ENCODE measurements around the gene MCCD1.
"Not testable (repeated sequence)": the region's sequence is repeated elsewhere in the genome, so short reads cannot be mapped to it uniquely, and the experiment has no call there.

Gene MCCD1

DNA sequence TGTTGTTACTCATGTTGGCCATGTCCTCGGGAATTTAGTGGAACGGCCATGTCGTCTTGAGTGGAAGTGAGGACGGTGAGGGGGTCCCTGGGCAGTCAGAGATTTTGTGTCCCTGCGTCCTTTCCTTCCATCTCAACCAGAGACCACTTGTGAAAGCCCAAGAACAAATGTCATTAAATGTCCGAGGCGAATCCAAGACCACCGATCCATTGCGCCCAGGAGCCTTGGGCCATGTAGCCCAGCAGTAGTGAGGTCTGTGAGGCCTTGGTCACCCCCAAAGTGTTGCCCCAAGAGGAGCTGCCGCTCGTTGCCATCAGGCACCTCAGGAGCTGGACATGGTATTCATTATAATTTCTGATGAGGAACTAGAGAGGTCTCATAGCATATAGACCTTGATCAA lies 48.2 kb upstream of the MCCD1 start:
- H3K9ac ChIP-seq (ENCODE audit: low read depth, low read length, poor library complexity, severe bottlenecking), result no peak overlapping the region
- H3K9me2 ChIP-seq (replicated peaks; ENCODE audit: low read depth, low read length), result no peaks in the 10 kb centered on the region
- H3K36me3 ChIP-seq (ENCODE audit: insufficient read depth, low read length), result no peaks in the 10 kb centered on the region
- H3F3A ChIP-seq (ENCODE audit: low read depth), result no peaks in the 10 kb centered on the region
- no peaks in the 10 kb centered on the region for H3K79me2 ChIP-seq (ENCODE audit: insufficient read depth, low read length)
- H3K27me3 ChIP-seq (ENCODE audit: insufficient read depth, low read length, poor library complexity, severe bottlenecking), result no peaks in the 10 kb centered on the region
- H3K4me3 ChIP-seq (ENCODE audit: low read length, poor library complexity, severe bottlenecking), result no peak overlapping the region
- no peaks in the 10 kb centered on the region for H3K9me3 ChIP-seq (ENCODE audit: insufficient read depth, low read depth, low read length)
- H3K4me1 ChIP-seq (ENCODE audit: insufficient read depth, low read length, poor library complexity, severe bottlenecking), result no peaks in the 10 kb centered on the region
- H2AFZ ChIP-seq (ENCODE audit: low read length), result no peak overlapping the region
- no peaks in the 10 kb centered on the region for H4K20me1 ChIP-seq (ENCODE audit: insufficient read depth, low read length, poor library complexity, severe bottlenecking)
- no peak overlapping the region for H3K4me2 ChIP-seq (ENCODE audit: low read depth, low read length, poor library complexity, severe bottlenecking)
- TF ChIP-seq, protein P1, sequence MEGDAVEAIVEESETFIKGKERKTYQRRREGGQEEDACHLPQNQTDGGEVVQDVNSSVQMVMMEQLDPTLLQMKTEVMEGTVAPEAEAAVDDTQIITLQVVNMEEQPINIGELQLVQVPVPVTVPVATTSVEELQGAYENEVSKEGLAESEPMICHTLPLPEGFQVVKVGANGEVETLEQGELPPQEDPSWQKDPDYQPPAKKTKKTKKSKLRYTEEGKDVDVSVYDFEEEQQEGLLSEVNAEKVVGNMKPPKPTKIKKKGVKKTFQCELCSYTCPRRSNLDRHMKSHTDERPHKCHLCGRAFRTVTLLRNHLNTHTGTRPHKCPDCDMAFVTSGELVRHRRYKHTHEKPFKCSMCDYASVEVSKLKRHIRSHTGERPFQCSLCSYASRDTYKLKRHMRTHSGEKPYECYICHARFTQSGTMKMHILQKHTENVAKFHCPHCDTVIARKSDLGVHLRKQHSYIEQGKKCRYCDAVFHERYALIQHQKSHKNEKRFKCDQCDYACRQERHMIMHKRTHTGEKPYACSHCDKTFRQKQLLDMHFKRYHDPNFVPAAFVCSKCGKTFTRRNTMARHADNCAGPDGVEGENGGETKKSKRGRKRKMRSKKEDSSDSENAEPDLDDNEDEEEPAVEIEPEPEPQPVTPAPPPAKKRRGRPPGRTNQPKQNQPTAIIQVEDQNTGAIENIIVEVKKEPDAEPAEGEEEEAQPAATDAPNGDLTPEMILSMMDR (conservative IDR thresholded peaks at IDR 0.05; ENCODE audit: low read length), result no peak
- no peak for TF ChIP-seq EZH2phosphoT487 (IDR thresholded peaks at IDR 0.05; ENCODE audit: borderline replicate concordance)

DNA sequence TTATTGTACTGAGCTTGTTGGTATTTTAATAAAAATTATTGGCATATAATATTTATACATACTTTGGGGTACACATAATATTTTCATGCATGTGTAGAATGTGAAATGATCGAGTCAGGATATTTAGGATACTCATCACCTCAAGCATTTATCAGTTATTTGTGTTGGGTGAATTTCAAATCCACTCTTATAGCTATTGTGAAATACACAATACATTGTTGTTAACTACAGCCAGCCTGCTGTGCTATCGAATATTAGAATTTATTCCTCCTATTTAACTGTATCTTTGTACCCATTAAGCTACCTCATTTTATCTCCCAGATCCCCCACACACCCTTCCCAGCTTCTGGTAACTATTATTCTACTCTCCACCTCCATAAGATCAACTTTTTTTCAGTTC lies 45.4 kb upstream of the MCCD1 start:
- no peaks in the 10 kb centered on the region for H3K27me3 ChIP-seq (ENCODE audit: insufficient read depth, low read length, poor library complexity, severe bottlenecking)

DNA sequence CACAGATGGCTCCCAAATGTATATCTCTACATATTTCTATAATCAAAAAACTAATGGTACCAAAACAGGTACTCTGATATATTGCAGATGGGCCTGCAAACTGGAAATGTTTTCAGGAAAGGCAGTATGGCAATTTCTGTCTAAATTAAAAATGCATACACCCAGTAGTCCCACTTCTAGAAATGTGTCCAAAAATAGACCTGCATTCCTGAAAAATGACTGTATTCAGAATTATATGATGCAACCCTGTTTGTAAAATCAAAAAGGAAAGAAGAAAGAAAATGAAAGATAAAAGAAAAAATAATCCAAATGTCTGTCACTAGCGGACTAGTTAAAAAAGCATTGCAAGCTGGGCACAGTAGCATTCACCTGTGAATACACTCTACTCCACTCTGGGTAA lies 43.7 kb upstream of the MCCD1 start:
- Histone ChIP-seq H3F3A (ENCODE audit: low read depth) (no peaks in the 10 kb centered on the region), H3K9me2 (replicated peaks; ENCODE audit: low read depth, low read length) (no peaks in the 10 kb centered on the region), H3K4me3 (ENCODE audit: low read length, poor library complexity, severe bottlenecking) (no peak overlapping the region), H3K9me3 (ENCODE audit: insufficient read depth, low read depth, low read length) (no peaks in the 10 kb centered on the region), H3K36me3 (ENCODE audit: insufficient read depth, low read length) (no peaks in the 10 kb centered on the region), H3K9ac (ENCODE audit: low read depth, low read length, poor library complexity, severe bottlenecking) (no peak overlapping the region), H2AFZ (ENCODE audit: low read length) (no peak overlapping the region), H3K27me3 (ENCODE audit: insufficient read depth, low read length, poor library complexity, severe bottlenecking) (no peaks in the 10 kb centered on the region), H3K4me1 (ENCODE audit: insufficient read depth, low read length, poor library complexity, severe bottlenecking) (peaks cover 6% of the 10 kb centered on the region), H3K79me2 (ENCODE audit: insufficient read depth, low read length) (no peaks in the 10 kb centered on the region), H3K4me2 (ENCODE audit: low read depth, low read length, poor library complexity, severe bottlenecking) (no peak overlapping the region), H4K20me1 (ENCODE audit: insufficient read depth, low read length, poor library complexity, severe bottlenecking) (no peaks in the 10 kb centered on the region)
- TF ChIP-seq, protein P1 (conservative IDR thresholded peaks at IDR 0.05; ENCODE audit: low read length), result no peak
- TF ChIP-seq EZH2phosphoT487 (IDR thresholded peaks at IDR 0.05; ENCODE audit: borderline replicate concordance), result no peak

More for the DNA sequence above, 45.4 kb upstream of the MCCD1 start:
- TF ChIP-seq EZH2phosphoT487 (IDR thresholded peaks at IDR 0.05; ENCODE audit: borderline replicate concordance), result no peak
- TF ChIP-seq, protein P1 (conservative IDR thresholded peaks at IDR 0.05; ENCODE audit: low read length), result no peak
- no peaks in the 10 kb centered on the region for H3K79me2 ChIP-seq (ENCODE audit: insufficient read depth, low read length)
- H3K4me1 ChIP-seq (ENCODE audit: insufficient read depth, low read length, poor library complexity, severe bottlenecking), result no peaks in the 10 kb centered on the region
- no peaks in the 10 kb centered on the region for H4K20me1 ChIP-seq (ENCODE audit: insufficient read depth, low read length, poor library complexity, severe bottlenecking)
- H3K4me3 ChIP-seq (ENCODE audit: low read length, poor library complexity, severe bottlenecking), result no peak overlapping the region
- H3K9ac ChIP-seq (ENCODE audit: low read depth, low read length, poor library complexity, severe bottlenecking), result no peak overlapping the region
- no peaks in the 10 kb centered on the region for H3F3A ChIP-seq (ENCODE audit: low read depth)
- H3K36me3 ChIP-seq (ENCODE audit: insufficient read depth, low read length), result no peaks in the 10 kb centered on the region
- H2AFZ ChIP-seq (ENCODE audit: low read length), result no peak overlapping the region
- no peaks in the 10 kb centered on the region for H3K9me2 ChIP-seq (replicated peaks; ENCODE audit: low read depth, low read length)
- H3K4me2 ChIP-seq (ENCODE audit: low read depth, low read length, poor library complexity, severe bottlenecking), result no peak overlapping the region
- no peaks in the 10 kb centered on the region for H3K9me3 ChIP-seq (ENCODE audit: insufficient read depth, low read depth, low read length)

DNA sequence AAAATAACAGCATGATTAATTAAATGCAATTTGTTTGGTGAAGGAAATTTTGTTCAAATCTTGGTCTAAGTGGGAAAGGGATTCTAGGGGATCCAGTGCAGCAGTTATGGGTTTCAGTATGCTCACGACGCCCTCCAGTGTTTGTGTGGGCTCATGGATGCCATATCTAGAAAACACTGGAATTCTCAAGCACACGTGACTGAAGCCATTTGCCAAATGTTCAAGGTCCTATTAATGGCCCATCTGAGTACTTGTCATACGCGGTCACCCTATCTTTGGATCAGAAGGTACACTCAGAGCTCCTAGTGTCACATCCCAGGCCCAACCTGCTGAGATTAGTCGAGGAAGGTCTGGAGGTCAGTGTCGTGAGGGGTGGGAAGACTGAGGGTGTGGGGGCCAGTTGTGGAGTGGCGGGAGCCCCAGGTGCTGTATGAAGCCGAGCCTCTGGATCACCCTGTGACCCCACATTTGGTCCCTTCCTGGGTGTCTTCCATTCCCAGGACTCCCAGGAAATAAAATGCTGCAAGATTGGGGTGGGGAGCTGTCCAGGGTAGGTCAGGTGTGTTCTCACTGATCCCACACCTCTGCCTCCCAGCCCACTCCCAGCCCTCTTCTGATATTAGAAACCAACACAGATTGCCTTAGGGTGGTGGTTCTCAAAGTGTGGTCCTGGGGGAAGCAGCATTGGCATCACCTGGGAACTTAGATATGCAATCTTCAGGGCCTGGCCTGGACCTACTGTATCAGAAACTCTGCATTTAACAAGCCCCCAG lies 42.5 kb upstream of the MCCD1 start:
- H4K20me1 ChIP-seq (ENCODE audit: insufficient read depth, low read length, poor library complexity, severe bottlenecking); H3K9me2 ChIP-seq (replicated peaks; ENCODE audit: low read depth, low read length); H3K4me3 ChIP-seq (ENCODE audit: low read length, poor library complexity, severe bottlenecking); H3K4me2 ChIP-seq (ENCODE audit: low read depth, low read length, poor library complexity, severe bottlenecking); H3K79me2 ChIP-seq (ENCODE audit: insufficient read depth, low read length); H2AFZ ChIP-seq (ENCODE audit: low read length); H3F3A ChIP-seq (ENCODE audit: low read depth); H3K36me3 ChIP-seq (ENCODE audit: insufficient read depth, low read length); H3K9me3 ChIP-seq (ENCODE audit: insufficient read depth, low read depth, low read length); H3K27me3 ChIP-seq (ENCODE audit: insufficient read depth, low read length, poor library complexity, severe bottlenecking); H3K9ac ChIP-seq (ENCODE audit: low read depth, low read length, poor library complexity, severe bottlenecking): not testable (repeated sequence)
- H3K4me1 ChIP-seq (ENCODE audit: insufficient read depth, low read length, poor library complexity, severe bottlenecking), result peaks cover 14% of the 10 kb centered on the region

DNA sequence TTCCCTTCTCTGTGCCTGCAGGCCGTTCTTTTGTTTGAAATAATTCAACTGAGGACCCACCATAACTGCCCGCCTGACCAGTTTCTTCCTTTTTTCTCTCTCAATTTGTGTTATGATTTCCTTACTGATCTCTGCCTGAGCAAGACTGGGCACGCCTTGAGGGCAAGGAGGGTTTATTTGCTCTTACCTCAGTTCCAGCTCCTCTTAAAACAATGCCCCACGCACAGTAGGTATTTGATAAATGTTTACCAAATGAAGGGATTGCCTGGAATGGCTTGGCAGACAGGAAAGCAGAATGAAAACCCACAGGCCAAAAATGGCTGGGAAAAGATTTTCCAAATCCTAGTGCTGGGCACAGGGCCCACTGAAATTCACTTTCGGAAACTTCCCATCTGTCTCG lies 41.1 kb upstream of the MCCD1 start:
- H3K4me2 ChIP-seq (ENCODE audit: low read depth, low read length, poor library complexity, severe bottlenecking); H3K36me3 ChIP-seq (ENCODE audit: insufficient read depth, low read length); H3K9me3 ChIP-seq (ENCODE audit: insufficient read depth, low read depth, low read length); H3F3A ChIP-seq (ENCODE audit: low read depth); H2AFZ ChIP-seq (ENCODE audit: low read length); H4K20me1 ChIP-seq (ENCODE audit: insufficient read depth, low read length, poor library complexity, severe bottlenecking); H3K4me3 ChIP-seq (ENCODE audit: low read length, poor library complexity, severe bottlenecking); H3K79me2 ChIP-seq (ENCODE audit: insufficient read depth, low read length); H3K27me3 ChIP-seq (ENCODE audit: insufficient read depth, low read length, poor library complexity, severe bottlenecking); H3K9me2 ChIP-seq (replicated peaks; ENCODE audit: low read depth, low read length): not testable (repeated sequence)
- H3K9ac ChIP-seq (ENCODE audit: low read depth, low read length, poor library complexity, severe bottlenecking), result peak overlapping the region; percentile 50
- peaks cover 21% of the 10 kb centered on the region for H3K4me1 ChIP-seq (ENCODE audit: insufficient read depth, low read length, poor library complexity, severe bottlenecking)

Measured in Loucy (cell line).